ENCODE measurements around the gene HTR3C. TPM values are rescaled to one million over a fixed set of nuclear protein-coding genes. Genes with fewer than 3 reads are reported as not detected.

The HTR3C gene
- total RNA-seq, 1 experiment from 2014 or later: not detected

- H3K14ac ChIP-seq (ENCODE audit: insufficient read depth, low read length): no peak within 1 kb of the TSS
- no peaks in the 10 kb centered on the region for H3K79me1 ChIP-seq (ENCODE audit: insufficient read depth, low read depth, low read length, poor library complexity, severe bottlenecking)
- no peaks in the 10 kb centered on the region for H4K20me1 ChIP-seq (ENCODE audit: control insufficient read depth, insufficient read depth, insufficient read length)
- H3K4me2 ChIP-seq (ENCODE audit: insufficient read depth, insufficient read length, low read length): no peak within 1 kb of the TSS
- no peak within 1 kb of the TSS for H4K91ac ChIP-seq (ENCODE audit: insufficient read length, low read depth, low read length)
- no peak within 1 kb of the TSS for H3K56ac ChIP-seq (ENCODE audit: insufficient read length, low read depth, low read length)
- no peak within 1 kb of the TSS for H3K18ac ChIP-seq (ENCODE audit: insufficient read length, low read depth, low read length)
- Mint-ChIP-seq H3K36me3 (ENCODE audit: insufficient read depth in 1 of 3, low read depth in 3 of 3) (peaks cover 0 to 3% (median 2%) of the 10 kb centered on the region in 3 experiments; a peak in 2 of 7 replicates), H3K27ac (no peak within 1 kb of the TSS), H3K27me3 (ENCODE audit: low read depth) (peaks cover 8% of the 10 kb centered on the region), H3K4me3 (no peak within 1 kb of the TSS), H3K9me3 (peaks cover 11 to 13% of the 10 kb centered on the region in 2 experiments), H3K4me1 (no peaks in the 10 kb centered on the region)
- no peaks in the 10 kb centered on the region for H3K79me2 ChIP-seq (ENCODE audit: insufficient read depth, low read length)
- no peak within 1 kb of the TSS for H4K5ac ChIP-seq (ENCODE audit: insufficient read length, low read depth, low read length)
- no peak within 1 kb of the TSS for H3T11ph ChIP-seq (ENCODE audit: low read length)
- H2BK120ac ChIP-seq (ENCODE audit: low read depth, low read length, poor library complexity, severe bottlenecking): no peak within 1 kb of the TSS
- H2BK12ac ChIP-seq (ENCODE audit: insufficient read length, low read depth, low read length): no peak within 1 kb of the TSS
- no peak within 1 kb of the TSS for H2BK5ac ChIP-seq (ENCODE audit: insufficient read length, low read length)
- H3K23ac ChIP-seq (ENCODE audit: insufficient read length, low read depth, low read length): no peak within 1 kb of the TSS
- DNase-seq: no peak
- no peak within 1 kb of the TSS for H4K8ac ChIP-seq (replicated peaks; ENCODE audit: insufficient read length, low read depth, low read length)
- no peak within 1 kb of the TSS for H2BK20ac ChIP-seq (ENCODE audit: low read depth, low read length, poor library complexity, severe bottlenecking)
- no peak within 1 kb of the TSS for H3K27ac ChIP-seq (ENCODE audit: insufficient read length, low read depth, low read length)
- TF ChIP-seq, protein P1, sequence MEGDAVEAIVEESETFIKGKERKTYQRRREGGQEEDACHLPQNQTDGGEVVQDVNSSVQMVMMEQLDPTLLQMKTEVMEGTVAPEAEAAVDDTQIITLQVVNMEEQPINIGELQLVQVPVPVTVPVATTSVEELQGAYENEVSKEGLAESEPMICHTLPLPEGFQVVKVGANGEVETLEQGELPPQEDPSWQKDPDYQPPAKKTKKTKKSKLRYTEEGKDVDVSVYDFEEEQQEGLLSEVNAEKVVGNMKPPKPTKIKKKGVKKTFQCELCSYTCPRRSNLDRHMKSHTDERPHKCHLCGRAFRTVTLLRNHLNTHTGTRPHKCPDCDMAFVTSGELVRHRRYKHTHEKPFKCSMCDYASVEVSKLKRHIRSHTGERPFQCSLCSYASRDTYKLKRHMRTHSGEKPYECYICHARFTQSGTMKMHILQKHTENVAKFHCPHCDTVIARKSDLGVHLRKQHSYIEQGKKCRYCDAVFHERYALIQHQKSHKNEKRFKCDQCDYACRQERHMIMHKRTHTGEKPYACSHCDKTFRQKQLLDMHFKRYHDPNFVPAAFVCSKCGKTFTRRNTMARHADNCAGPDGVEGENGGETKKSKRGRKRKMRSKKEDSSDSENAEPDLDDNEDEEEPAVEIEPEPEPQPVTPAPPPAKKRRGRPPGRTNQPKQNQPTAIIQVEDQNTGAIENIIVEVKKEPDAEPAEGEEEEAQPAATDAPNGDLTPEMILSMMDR (conservative IDR thresholded peaks at IDR 0.05): no peak
- no peaks in the 10 kb centered on the region for H3K23me2 ChIP-seq (ENCODE audit: insufficient read length, low read depth, low read length, poor library complexity, severe bottlenecking)
- no peak within 1 kb of the TSS for H2AK5ac ChIP-seq (ENCODE audit: insufficient read length, low read length)
- no CpG with 5 or more reads among the region's 7 CpGs for WGBS (ENCODE audit: extremely low coverage, insufficient read length, low lambda C conversion rate)
- no peak within 1 kb of the TSS for H2AFZ ChIP-seq (ENCODE audit: low read length)
- no peak within 1 kb of the TSS for H3K9ac ChIP-seq (ENCODE audit: extremely low read depth, insufficient read length, low read length)
- no peak within 1 kb of the TSS for H3K4ac ChIP-seq (ENCODE audit: low read depth, low read length)
- no peaks in the 10 kb centered on the region for H3K4me1 ChIP-seq (ENCODE audit: insufficient read depth, low read length)
- no peaks in the 10 kb centered on the region; the same call in 1 of the 2 replicates for H3K27me3 ChIP-seq (ENCODE audit: insufficient read depth, low read length)
- H3K9me3 ChIP-seq (ENCODE audit: control insufficient read depth, low read depth, low read length): no peaks in the 10 kb centered on the region
- H2BK15ac ChIP-seq (ENCODE audit: low read depth, low read length): no peak within 1 kb of the TSS
These were observed 44.0 kb downstream of the HTR3C start, which contains the start of gene HTR3E for GRCh38 chr3:184096811-184097383. Gene HTR3E (plus strand): TSS chr3:184097064. CDS start chr3:184097530, 466 bp downstream.
